Measurements from ENCODE around the gene LPP.
"Not testable (repeated sequence)": the region's sequence is repeated elsewhere in the genome, so short reads cannot be mapped to it uniquely, and the experiment has no call there.

LPP gene

DNA sequence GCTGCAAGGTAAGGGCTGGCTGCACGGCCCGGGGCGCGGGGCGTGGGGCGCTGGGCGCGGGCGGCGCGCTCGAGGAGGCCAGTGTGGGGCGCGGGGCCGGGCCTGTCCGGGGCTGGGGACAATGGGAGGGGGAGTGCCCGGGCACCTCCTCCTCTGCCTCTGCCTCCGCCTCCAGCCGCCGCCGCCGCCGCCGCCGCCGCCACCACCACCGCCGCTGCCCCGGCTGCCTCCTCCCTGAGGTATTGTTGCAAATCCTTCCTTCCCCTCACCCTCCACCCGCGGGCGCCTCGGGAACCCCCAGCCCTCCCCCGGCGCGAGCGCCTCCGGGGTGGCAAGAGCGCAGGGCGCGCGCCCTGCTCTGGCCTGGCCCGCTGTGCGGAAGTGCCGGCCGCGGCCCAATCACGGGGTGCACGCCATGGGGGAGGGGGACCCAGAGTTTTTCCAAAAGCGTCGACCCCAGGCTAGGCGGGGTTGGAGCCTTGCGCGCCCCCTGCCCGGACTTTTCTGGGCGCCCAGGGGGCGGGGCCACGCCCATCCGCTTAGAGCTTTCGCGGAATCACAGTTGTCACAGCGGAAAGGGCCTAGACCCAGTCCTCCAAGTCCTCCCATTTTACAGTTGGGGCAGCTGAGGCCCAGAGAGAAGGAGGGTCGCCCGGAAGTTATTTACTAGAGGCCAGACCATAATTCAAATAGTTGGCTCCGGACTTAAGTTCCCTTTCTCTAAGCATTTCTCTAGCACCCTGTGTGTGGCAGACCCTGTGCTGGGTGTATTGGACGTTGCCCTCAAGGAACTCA is at the start of gene LPP:
Gene LPP, plus strand, starts transcription at position 144 of the 795 bp plus-strand sequence. CDS start 251,964 bp downstream, outside the sequence.
- peak in 49 of 51 donors; percentile 17 to 86 (median 74) for DNase-seq

- no peak for DNase-seq
Measured at GRCh38 chr3:188106006-188106405, 48.0 kb upstream of the LPP start.

- no peak for DNase-seq
Measured at GRCh38 chr3:188106454-188106853, 47.5 kb upstream of the LPP start.

GRCh38 chr3:188106887-188107830 is 46.8 kb upstream of the LPP start:
- peak in 1 of 51 donors; percentile 7 for DNase-seq

DNA sequence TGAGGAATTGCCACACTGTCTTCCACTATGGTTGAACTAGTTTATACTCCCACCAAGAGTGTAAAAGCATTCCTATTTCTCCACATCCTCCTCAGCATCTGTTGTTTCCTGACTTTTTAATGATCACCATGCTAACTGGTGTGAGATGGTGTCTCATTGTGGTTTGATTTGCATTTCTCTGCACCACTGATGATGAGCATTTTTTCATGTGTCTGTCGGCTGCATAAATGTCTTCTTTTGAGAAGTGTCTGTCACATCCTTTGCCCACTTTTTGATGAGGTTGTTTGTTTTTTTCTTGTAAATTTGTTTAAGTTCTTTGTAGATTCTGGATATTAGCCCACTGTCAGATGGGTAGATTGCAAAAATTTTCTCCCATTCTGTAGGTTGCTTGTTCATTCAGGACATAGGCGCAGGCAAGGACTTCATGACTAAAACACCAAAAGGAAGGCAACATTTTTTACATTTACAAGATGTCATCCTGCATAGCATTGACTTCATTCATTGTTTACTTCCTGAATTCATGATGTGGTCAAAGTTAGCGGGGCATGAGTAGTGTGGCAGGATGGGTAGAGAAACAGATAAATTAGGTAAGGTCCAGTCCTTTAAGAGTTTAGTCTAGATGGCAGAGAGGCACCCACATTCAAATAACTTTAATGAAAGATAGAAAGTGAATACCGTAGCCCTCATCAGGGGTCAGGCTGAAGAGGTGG is 45.1 kb upstream of the LPP start:
- DNase-seq = no peak

GRCh38 chr3:188111002-188111584 is 42.9 kb upstream of the LPP start:
- DNase-seq = no peak

DNA sequence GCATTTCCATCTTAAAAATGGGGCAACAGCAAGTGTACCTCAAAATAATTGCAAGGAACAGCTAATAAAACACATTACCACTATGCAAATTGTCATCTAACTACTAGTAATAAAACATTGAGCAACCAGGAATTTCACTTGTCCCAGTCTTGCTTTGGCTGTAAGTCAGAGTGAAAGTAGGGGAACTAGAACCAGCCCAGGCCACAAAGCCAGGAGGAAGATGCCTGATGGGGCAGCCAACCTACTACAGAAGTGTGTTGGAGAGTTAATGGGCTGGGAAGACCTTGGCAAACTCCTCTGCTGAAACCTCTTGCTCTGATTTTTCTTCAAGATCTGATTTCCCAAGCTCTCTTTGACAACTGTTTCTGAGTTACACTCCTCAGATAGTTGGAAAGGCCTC is 40.2 kb upstream of the LPP start:
- DNase-seq = no peak

- DNase-seq = no peak
Measured at GRCh38 chr3:188119846-188120245, 34.1 kb upstream of the LPP start.

DNA sequence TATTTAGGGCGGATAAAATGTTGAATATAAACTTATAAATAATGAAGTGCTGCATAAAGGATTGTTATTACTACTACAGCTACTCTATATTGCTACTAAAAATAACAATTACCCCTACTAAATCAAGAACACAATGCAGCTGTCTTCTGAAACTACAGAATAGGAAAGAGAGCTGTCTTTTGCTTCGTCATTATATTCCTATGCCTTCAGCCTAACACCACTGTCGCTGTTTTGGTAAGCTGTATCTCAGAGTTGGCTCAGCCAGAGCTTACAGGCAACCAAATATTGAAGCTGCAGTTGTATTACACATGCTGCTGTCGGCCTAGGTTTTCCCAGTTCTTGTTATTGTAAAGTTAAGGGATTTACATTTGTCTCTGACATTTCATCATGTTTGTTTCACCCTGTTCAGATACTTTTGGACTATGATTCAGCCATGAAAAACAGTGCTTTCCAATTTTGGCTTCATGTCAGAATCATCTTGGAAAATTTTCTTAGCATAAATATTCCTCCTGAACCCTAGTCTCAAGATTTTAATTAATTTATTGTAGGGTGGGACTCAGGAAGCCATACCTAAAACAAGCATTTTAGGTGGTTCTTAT is 31.3 kb upstream of the LPP start:
- no peak for DNase-seq

- DNase-seq = no peak
Measured at GRCh38 chr3:188123170-188123905, 30.6 kb upstream of the LPP start.

- DNase-seq = no peak
Measured at GRCh38 chr3:188124184-188124583, 29.8 kb upstream of the LPP start.

GRCh38 chr3:188125076-188125475 is 28.9 kb upstream of the LPP start:
- DNase-seq = no peak

DNA sequence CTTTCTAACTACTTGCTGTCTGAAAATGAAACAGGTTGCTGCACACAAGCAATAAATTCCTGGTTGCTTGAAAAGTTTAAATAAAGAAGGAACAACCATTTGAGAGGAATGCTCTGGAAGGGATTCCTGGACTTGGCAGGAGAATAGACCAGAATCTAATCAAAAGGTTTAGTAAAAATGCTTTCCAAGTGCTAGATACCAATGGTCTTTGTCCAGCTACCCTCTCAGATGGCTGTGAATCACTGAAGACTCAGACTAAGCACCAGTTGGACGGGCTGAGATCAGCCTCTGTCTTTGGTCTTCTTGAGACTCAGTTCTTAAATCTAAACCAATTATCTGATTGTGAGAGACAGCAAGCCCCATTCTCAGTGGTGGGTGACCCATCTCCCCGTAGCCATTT is 27.7 kb upstream of the LPP start:
- DNase-seq = no peak

DNA sequence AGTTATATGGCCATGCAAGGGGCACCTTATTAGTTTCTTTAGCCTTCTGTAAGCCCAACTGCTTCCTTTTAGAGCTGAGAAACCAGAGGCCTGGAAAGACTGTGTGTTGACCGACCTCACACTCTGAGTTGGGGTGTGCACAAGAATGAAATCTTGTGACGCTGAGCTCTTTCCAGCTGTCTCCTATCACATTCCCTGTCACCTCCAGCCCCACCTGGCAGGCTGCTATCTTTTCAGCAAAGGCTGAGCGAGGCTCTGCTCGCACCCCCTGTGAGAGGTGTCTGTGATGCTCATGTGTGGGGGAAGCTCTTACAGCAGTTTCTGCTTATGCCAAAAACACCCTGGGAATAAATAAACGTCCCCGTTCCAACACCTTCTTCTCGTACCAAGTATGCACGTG is 27.0 kb upstream of the LPP start:
- no peak for DNase-seq

DNA sequence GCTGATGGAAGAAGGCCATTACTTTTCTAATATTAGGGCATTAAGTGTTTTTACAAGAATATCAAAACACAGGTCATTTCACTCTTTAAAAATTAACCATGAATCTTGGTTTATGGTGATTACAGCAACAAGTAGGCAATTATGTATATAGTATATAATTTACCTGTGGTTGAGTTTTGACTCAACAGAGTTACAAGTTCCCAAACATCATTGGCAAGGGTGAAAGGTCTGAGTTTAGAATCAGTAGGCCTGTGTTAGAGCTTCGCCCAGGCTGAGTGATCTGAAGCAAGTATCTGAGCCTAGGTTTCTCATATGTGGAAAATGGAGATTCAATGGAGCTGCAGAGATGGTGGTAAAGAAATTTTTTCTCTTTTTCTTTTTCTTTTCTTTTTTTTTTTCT is 25.1 kb upstream of the LPP start:
- no peak for DNase-seq

- not testable (repeated sequence) for DNase-seq
Measured at GRCh38 chr3:188131023-188131422, 22.9 kb upstream of the LPP start.

DNA sequence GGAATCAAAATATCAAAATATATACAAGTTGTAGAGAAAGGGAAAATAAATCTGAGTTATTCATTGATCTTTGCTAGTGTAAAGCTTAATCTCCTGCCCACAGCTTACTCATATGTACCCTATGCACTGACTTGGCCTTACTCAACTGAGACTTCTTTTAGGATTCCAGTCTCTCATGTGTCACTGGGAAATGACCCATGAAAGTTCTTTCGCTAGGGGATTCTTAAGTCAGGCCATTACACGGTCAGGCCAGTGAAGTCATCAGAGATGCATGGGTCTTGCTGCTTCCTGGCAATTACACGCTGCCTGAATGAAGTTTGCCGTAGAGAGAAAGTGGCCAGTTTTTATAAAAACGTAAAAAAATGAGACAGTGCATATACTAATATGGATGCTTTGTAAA is 20.7 kb upstream of the LPP start:
- DNase-seq = no peak

DNA sequence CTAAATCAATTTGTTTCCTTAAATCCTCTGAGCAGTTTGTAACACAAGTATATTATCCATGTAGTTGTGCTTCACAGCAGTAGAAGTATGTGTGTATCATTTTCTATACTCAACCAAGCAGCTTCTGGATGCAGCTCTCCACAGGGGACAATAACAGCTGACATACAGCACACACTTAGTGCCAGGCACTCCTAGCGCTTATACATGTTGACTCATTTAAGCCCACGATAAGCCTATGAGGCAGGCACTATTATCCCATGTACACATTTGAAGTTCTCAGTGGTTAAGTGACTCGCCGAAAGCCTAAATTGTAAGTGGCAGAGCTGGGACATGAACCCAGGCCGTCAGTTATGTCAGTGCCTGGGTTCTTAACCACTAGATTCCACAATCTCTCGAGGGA is 20.3 kb upstream of the LPP start:
- no peak for DNase-seq

- DNase-seq = no peak
Measured at GRCh38 chr3:188134079-188134478, 19.9 kb upstream of the LPP start.

GRCh38 chr3:188134856-188135255 is 19.1 kb upstream of the LPP start:
- DNase-seq = no peak
